ENCODE results near the gene CLIC4.

Gene CLIC4

DNA sequence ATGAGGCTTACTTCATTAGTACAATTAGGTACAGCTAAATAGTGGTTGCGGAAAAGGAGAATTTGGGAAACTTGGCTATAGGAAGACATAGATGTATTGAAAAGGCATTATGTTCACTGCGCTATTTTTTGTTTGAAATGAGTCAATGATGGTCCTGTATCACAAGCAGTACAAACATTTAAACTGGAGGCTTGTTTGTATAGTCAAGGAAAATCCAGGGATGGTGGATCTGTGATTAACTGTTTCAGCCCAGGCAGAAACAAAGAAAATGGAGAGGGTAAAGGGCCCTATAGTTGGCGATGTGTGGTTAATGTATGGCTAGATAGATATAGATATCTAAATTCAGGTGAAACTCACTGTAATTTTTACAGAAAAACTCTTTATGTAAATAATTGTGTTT lies 79.9 kb downstream of the CLIC4 start:
- DNase-seq = no peak

DNA sequence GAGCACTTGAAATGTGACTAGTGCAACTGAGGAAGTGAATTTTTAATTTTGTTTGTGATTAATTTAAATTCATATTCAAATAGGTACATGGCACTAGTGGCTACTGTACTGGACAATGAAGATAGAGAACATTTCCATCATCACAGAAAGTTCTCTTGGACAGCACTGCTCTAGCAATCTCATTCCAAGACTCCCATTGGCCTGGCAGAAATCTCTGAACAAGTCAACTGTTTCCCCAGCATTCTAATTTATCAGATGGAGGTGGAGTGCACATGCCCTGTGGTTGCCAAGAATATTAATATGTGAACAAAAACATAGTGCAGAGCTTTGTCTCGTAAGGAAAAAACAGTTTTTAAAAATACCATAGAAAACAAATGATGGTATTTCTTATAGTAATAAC lies 81.3 kb downstream of the CLIC4 start:
- DNase-seq = no peak

DNA sequence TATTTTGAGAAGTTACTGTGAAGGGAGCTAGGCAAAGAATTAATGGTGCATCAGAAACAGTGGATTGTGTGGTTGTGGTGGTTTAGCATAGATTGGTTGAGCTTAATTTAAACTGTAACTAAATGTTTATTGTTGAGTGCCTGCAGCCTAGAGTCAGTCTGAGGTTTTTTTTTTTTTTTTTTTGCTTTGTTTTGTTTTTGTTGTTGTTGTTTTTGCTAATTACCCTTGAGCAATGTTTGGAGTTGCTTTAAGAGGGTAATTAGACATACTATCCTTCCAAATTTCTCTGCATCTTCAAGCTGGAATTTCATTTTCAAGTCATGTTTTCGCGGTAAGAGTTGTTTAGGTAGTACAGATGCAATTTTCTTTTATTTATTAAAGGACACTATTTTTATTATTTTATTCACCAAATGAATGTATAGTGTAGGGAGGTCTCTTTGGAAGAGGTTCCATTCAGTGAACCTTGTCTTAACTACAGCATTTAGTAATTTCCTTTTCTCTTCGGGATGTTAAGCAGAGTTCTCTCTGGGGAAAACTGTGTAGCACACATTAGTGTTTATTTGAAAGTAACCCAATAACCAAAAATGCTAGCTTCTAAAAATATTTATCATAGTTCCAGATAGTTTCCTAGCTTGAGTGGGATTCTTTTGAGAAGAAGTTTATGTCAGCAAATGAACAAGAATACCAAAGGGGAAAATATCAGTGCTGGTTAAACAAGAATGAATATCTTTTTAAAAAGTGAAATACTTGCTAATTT lies 82.3 kb downstream of the CLIC4 start:
- no peak for DNase-seq

DNA sequence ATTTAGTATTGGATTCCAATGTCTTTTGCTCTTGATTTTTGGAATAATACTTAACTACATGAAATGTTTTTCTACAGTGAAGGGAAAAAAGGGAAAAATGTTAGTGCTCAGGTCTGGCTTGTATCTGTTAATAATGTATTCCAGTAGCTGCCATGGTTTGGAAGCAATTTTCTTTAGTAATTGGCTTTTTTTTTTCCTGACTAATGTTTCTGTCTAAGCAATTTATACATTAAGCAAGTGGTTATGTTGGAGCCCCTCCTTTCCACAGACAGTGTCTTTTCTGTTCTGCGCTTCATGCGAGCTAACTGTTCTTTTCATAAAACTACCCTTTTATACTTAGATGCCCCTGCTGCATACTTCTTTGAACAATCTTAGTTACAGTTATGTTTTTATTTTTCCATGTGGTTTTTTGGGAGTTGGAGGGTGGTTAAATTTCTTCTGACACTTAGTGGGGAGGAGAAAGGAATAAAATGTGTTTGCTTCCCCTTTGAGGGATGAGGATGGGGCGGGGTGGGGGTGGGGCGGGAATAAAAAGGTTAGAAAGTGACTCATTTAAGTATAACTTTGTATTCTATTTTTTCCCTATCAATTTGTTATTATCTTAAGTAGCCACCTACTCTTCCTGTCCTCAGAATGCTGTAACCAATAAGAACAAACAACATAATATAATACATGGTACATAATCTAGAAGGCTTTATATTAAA lies 83.1 kb downstream of the CLIC4 start:
- DNase-seq = no peak

DNA sequence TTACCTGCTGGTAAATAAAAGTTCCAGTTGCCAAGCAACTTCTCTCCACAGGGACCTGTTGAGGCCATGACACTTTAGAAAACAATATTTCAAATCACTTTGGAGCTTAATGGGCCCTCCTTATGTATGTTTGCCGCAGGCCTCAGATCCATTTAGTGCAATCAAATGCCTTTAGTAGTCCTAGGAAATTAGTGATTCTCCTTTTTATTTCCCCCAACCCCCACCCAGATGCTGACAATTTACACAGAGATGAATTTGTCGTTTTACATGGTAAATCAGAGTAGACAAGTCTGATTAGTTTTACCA lies 83.6 kb downstream of the CLIC4 start:
- peak; percentile 97 for DNase-seq

DNA sequence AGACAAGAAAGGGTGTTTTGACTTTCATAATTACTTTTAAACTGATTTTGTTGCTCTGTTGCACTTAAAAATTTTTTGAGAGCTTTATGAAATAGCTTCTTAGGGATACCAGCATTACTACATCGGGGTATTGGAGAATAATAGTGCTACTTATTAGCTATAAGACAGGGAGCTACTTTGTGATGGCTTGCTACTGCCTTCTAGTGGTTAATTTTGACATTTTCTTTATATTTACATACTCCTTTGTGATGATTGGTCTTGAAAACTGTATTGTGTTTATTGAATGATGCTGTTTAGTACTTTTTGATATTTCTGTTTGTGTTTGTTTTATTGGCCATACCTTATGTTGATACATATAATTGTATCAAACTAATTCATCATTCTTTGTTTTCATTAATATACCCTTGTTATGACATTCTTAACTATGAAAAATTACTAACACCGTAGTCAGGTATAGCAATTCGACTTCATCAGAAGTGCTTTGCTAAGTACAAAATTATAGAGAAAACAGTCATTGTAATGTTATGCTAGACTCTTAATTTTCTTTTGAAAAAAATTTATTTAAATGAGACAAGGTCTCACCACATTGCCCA lies 85.5 kb downstream of the CLIC4 start:
- DNase-seq = peak; percentile 11

DNA sequence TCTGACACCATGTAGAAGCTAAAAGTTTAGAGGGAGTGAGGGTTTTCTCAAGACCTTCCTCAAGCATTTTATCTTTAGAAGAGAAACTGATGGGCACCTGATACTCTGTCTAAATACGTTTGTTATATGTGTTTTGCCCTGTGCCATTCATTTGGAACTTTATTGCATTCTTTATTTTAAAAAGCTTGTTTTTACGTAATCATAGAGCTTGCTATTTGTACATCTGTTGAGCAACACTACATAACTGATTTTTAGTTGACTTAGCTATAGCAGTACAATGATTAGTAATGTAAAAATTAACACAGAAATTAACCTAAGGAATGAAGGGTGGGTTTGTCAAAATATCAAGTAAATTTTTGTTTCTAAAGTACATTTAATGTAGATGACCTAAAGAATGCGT lies 96.3 kb downstream of the CLIC4 start:
- DNase-seq = no peak

DNA sequence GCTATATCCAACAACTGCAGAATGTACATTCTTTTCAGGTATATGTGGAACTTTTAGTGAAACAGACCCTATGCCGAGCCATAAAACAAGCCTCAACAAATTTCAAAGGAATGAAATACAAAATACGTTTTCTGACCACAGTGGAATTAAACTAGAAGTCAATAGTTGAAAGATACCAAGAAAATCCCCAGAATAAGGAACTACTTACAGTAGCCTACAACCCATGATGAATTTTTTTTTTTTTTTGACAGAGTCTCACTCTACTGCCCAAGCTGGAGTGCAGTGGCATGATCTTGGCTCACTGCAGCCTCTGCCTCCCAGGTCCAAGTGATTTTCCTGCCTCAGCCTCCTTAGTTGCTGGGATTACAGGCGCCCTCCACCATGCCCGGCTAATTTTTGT lies 101.4 kb downstream of the CLIC4 start:
- DNase-seq = no peak

DNA sequence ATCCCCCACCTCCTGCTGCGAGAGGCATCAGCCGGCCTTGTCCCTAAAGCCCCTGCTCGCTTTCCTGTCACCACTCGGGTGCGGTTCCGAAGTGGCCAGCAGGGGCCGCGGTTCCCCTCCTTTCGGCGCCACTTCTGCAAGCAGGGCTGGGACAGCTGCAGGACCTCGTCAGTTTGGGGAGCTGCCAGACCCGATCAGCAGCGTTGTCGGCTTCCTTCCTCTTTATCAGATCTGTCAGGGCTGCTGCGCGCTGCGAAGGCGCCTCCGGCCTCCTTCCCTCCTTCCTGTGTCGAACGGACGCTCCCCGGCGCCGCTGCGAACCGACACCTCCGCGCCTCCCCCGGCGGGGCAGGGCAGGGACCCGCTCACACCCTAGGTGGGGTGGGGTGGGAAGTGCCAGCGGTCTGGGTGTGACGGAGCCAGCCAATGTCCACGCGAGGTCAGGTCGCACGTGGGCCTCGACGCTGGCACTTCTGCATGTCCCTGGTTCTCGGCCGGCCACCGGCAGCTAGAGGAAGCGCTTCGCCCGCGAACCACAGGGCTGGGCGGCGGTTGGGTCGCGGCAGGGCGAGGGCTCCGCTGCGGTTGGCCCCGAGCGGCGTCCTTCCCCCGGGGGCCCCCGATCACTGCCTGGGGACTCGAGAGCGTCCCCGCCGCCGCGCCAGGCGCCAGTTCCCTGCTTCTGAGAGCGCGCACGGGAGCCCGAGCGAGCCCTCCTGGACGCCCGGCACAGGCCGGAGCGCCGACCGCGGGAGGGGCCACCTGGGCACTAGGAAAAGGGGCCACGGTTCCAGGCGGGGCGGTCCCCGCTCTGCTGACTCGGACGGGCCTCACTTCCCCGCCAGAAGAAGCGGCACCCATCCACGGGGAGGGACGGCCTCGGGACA lies 103.0 kb downstream of the CLIC4 start:
- peak; percentile 16 for DNase-seq

DNA sequence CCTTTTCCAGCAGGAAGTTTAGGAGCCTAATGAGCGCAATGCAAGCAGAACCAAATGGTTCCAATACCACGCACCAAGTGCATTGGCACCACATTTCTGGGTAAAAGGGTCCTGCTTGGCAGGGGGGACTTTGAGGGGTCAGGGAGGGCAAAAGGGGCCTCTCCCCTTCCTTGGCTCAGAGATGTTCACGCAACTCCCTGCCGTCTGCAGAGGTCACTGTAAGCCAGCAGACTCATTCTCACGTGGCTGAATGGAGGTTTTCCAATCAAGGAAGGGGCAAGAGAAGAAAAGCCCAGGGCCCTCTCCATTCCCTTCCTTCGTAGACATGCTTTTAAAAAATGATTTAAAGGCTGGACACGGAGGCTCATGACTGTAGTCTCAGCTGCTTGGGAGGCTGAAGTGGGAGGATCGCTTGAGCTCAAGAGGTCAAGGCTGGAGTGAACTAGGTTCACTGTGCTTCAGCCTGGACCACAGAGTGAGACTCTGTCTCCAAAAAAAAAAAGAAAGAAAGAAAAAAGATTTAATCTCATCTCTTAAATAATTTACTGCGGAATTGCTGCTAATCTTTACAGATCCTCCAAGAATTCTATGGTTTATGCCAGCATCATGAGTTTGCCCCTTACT lies 104.5 kb downstream of the CLIC4 start:
- DNase-seq = no peak

DNA sequence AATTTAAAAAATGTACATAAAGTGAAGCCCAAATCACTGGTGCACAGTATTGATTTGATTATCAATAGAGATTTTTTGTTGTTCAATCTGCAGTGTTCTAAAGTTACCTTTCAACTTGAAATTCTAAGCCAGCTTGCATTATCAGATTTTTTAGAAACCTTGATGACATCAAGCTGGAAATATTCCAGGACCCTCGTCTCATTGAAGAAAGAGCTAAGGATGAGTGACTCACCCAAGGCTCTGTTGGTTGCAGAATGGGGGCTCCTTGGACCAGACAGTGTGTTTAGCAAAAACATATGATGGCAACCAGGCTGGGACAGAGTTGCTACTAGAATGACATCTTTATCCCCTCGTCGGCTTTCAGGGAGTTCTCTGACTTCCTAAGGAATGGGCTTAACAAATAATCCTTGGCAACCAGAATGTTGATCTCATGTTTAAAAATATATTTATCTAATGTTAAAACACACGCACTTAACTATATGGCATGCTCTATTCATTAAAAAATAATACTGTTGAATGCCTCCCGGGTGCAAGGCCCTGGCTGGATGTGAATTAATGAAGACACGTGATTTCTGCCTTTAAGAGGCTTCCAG lies 105.2 kb downstream of the CLIC4 start:
- no peak for DNase-seq

DNA sequence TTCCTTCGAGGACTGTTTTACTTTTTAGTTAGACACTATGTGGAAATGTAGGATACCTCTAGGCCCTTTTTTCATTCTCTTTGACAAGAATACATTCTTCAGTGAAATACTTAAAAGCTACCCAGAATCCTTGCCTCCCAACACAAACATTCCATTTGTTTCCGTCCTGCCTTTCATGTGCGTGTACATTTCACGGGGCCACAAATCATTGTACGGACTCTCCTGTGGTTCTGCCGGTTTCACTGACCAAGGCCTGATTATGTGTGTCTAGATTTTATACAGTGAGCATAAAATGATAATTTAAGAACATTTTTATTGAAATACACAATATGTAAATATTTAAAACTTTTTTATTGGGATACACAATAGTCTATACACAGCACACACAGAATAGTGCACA lies 108.4 kb downstream of the CLIC4 start:
- DNase-seq = no peak

DNA sequence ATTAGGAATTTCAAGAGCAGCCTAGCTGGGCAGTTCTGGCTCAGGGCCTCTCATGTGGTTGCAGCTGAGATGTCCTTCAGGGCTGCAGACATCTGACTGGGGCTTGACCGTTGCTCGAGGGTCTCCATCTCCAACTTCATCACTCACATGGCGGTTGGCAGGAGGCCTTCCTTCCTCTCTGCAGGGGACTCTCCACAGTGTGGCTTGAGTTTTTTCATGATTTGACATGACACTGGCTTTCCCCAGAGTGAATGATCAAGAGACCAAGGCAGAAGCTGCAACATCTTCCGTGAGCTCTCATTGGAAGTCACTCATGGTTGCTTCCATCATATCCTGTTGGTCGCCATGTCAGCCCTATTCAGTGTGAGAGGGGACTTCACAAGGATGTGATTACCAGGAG lies 110.2 kb downstream of the CLIC4 start:
- DNase-seq = no peak

DNA sequence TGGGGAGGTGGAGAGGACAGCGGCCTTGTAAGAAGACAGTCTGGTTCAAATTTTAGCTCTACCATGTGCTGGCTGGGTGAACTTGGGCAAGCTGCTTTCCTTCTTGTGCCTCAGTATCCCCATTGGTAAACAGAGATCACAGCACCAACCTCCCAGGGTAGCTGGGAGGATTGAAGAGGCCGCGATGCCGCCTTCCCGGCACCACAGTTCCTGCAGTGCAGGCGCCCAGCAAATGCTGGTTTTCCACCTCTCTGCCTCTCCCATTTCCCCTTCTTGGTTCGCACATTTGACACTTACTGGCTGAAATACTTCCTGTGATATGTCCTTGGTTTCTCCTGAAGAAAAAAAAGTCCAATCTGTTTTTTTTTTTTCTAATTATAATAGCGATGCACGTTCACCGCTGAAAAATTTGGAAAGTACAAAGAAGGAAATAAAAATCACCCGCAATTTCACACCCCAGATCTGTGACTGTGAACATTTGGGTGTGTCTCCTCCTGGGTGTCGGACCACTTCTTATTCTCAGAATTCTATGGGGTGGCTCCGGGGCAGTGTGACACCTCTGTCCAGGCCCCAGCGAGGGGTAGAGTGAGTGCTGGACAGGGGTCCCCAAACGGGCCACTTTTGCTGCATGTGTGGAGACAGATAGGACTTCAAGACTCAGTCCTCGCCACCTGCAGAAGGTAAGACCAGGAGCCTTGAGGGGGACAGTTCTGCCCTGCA lies 111.7 kb downstream of the CLIC4 start:
- no peak for DNase-seq

DNA sequence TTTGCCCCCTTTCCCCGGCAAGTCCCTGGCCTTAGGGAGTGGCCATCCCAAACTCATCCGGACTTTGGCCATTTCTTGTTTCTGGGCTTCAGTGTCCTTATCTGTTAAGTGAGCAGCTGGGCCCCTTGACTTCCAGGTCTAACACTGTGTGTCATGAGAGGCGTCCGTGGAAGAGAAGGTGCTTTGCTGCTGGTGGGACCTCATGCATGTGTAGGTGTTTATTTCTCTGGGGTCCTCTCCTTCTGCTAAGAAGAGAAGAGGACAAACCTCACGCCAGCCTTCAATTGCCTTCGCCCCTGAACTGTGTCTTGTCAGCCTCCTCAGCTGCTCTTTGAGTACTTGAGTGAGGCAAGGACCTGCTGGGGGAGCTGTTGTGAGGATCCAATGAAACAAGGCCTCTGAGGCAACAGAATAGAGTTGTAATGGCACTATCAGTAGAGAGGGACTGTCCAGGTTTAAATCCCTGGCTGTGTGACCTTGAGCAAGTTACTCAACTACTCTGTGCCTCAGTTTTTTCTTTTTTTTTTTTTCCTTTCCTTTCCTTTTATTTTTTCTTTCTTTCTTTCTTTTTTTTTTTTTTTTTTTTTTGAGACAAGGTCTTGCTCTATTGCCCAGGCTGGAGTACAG lies 112.4 kb downstream of the CLIC4 start:
- no peak for DNase-seq

DNA sequence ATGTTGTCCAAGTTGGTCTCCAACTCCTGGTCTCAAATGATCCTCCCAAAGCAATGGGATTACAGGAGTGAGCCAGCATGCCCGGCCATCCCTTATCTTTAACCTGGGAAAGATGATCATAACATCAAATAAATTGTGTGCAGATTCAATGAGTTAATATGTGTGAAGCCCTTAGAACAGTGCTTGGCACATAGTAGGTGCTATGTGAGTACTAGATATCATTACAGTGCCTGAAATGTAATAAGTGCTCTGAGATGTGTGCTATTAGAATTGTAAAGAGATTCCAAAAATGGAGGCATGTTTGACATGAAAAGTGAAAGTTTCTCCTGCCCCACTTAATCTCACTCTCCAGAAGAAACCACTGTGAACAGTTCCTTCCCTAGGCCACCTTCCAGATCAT lies 113.0 kb downstream of the CLIC4 start:
- DNase-seq = no peak

DNA sequence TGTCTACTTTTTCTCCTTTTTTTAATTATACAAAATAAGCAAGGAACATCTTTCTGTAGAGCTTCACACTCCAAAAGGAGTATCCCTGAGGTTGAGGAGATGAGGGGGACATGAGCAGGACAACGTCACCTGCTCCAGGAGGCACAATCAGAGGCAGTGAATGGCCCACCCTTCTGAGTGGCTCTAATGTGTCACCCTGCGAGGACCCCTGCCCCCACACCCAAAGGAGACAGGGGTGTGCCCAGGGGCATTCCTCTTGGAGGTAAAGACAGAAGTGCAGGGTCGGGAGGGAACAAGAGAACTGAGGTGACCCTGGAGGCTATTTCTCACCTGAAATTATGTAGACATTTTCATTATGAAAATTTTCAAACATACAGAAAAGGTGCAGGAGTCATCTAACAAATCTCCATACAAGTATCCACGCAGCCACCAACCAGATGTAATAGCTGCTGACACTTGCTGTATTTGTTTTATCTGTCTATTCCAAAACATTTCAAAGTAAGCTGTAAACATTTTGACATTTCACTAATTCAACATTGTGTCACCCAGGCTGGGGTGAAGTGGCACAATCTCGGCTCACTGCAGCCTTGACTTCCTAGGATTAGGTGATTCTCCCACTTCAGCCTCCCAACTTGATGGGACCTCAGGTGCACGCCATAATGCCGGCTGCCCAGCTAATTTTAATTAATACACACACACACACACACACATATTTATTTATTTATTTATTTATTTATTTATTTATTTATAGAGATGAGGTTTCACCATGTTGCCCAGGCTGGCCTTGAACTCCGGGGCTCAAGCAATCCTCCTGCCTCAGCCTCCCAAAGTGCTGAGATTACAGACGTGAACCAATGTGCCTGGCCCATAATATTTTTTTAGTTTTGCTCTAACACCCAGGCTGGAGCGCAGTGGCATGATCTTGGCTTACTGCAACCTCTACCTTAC lies 114.1 kb downstream of the CLIC4 start:
- DNase-seq = no peak

DNA sequence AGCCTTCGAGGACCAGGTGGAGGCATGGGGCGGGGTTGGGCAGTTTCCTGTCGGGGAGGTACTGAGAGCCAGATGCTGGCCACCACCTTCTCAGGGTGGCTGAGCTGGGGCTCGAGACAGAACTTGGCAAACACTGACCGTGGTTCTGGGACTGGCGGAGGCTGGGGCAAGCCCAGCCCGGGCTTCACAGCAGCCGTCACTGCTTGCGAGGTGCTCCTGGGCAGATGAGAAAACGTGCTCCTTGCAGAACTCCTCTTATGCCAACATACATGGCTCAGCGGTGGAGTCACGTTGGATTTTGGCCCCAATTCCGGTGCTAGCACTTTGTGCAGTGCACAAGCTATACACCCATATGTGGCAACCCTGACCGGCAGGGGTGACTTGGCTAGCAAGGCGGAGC lies 115.6 kb downstream of the CLIC4 start:
- DNase-seq = no peak

DNA sequence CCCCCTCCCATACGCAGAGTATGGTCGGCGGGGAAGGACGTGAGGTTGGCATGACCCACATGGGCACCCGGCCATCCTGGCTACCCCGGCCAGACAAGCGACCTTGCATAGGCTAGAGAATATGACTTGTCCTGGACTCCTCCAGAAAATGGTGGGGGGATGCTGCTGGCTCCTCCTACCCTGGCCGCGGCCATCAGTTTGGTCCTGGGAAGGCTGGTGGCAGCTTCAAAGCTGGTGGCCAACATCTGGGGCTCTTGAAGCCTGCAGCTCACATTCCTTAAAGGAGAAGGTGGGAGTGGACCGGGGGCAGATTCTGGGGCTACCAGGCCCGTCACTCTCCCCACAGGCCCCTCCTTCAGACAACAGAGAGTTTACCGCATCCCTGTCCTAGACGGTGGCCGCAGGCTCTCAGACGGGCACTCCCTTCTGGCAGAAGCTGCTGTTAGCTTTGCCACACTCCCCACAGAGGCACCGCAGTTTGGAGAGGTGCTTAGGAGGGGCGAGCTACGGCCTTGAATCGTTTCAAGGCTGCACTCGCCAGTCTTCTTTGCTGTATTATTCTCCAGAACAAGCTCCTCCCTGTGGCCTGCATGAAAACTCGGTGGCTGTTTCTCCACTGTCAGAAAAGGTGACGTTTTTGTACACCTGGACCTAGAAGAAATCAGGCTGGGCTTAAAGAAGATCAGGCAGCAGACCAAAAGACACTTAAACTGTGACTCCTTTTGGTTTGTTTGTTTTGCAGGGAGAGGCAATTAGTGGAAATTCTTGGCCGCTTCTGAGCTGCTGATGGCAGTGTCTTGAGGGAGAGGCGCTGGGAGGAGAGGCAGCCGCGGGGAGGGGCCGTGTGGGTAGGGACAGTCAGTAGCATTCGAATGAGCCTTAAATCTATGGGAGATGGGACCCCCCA lies 116.8 kb downstream of the CLIC4 start:
- DNase-seq = no peak

All from NCI-H1436 treated with DMSO at 0.1 percent for 48 hours (cell line).